Stimulated activated CD4-positive, alpha-beta T cell treated with anti-CD3 and anti-CD28 coated beads, Interleukin-1b, Interleukin-23, amount 100 ng/mL, for 1 hour (primary cell): ENCODE results near the gene GNRHR.
A peak's percentile ranks its signal among the peaks of the same experiment; 100 is the strongest.
"Not testable (repeated sequence)": the region's sequence is repeated elsewhere in the genome, so short reads cannot be mapped to it uniquely, and the experiment has no call there.

ENCODE experiments used
- DNase-seq, 2 donors: peaks; one replicate each; pipeline ENCODE4 v3.0.0-alpha.2; 2020; ENCODE audit warnings: low read depth in 2 of 2

GNRHR gene

DNA sequence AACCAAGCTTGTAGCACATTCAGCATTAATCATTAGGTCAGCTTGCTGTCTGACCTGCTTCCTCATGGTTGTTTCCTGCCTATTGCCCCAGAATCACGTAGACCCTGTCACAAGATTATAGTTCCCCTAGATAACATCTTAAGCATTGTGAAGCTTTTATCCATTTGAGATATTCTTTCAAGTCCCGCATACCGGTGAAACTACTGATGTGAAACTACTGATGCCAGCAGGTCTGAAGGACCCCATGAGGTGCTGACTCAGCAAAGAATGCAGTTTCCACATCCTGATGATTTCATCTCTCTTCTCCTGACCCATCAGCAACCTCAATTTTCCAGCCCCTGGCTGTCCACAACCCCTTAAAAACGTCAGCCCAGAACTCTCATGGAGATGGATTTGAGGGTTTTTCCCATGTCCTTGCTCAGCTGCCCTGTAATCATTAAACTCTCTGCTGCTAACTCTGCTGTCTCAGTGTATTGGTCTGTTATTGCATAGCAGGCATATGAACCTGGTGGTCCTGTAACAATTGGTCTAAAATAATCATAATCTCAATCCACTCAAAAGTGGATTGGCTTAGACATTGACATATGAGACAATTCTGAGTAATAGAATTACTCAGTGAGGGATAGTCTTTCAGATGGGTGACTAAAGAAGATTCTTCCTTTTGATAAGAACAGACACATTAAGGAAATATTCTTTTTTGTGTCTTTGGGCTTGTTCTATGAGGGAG, 26.9 kb downstream of the GNRHR start:
- DNase-seq: no peak

DNA sequence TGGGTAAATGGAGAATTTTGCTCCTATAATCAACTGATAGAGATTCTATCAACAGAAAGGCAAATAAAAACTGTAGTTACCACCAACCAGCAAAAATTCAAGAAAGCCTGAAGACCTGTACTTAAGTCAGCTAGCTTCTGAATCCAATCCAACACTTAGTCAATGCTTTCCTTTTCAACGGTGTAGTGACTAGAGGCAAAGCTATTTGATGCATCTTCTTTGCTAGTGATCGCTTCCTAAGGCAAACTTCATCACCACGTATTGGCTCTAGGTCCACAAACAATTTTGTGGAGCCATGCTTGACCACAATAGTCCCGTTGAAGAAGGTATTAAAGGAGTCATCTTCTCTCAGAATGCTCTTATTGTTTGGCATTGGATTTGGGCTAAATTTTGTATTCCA, 28.2 kb downstream of the GNRHR start:
- no peak for DNase-seq

DNA sequence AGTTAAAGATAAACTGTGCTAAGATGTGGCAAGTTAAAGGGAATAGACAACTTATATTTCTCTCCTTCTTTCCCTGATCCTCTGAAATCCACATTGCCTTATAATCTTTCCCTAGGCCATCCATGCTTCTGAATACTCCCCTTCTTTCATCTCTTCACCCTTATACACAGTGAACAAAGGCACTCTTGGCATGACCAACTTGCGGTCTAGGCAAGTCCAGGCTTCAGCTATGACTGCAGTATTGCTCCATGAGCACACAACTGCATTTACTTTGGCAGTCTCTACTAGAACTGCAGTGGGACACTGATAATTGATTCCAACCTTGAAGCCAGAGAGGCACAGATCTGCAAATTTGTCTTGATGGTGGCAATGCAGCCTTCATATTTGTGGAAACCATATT, 29.1 kb downstream of the GNRHR start:
- no peak for DNase-seq

DNA sequence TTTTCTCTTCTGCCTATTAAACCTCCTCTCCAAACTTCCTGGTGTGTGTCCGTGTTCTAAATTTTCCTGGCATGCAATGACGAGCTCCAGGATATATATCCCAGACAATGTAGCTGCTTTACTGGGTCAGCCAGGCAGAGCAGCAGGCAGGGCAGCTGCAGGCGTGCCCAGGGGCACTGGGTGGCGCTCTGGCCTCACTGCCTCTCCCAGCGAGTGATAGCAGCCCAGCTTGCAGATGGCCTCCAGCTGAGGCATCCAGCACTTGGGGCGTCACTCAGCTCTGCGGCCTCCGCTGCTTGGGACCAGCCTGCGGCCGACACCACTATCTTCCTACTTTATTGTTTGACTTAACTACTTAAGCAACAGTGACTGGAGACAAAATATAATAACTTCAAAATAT, 30.2 kb downstream of the GNRHR start:
- no peak for DNase-seq

DNA sequence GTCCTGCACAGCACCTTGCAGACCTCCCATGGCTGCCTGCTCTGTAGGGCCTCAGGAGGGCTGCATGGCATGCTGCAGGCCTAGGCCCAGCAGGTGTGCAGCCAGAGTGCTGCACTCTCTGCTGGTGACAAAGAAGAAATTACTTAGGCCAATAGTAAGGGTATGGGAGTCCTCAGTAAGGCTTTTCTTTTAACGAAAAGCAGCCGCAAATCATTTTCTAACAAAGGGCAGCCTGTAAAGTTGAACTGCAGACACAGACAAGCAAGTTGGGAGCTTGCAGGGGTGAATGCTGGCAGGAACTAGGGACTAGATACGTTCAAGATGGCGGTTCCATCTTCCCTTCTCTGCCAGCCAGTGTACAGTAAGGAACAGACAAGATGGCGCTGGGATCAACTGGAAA, 30.8 kb downstream of the GNRHR start:
- DNase-seq: no peak

DNA sequence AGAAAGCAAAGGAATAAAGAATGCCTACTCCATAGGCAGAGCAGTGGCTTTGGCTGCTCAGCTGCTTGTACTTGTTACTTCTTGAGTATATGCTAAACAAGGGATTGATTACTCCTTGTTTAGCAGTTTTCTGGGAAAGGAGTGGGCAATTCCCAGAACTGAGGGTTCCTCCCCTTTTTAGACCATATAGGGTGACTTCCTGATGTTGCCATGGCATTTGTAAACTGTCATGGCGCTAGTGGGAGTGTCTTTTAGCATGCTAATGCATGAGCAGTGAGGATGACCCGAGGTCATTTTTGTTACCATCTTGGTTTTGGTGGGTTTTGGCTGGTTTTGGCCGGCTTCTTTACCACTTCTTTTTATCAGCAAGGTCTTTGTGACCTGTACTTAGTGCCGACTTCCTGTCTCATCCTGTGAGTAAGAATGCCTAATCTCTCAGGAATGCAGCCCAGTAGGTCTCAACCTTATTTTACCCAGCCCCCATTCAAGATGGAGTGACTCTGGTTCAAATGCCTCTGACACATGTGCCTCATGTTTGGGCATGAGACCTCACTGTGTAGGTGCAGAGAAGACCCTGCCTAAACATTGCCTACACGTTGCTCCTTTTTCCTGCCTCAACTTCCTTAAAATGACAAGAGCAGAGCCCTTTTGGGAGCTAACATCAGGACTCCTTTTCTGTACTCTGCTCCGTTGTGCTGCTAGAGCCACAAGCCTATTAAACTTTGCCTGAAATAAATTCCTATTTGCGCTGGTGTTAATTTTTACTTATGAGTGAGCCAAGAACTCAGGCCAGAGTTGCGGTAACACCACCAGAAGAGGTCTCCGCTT, 32.2 kb downstream of the GNRHR start:
- no peak for DNase-seq

DNA sequence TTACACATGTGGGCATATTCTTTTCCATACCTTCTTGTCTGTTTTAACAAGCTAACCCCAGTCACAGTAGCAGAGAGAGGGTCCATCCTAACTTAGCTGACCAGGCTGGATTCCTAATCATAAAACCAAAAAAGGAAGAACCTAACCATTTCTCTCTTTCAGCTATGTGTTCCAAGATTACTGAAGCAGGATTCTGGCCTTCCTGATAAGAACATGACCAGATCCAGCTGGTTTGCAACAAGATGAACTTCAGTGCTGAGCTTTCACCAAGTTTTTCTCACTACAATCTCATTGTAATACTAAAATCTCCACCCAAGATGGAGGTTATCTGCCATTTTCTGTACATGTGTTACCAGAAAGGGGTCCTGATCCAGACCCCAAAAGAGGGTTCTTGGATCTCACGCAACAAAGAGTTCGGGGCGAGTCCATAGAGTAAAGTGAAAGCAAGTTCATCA, 32.8 kb downstream of the GNRHR start:
- DNase-seq: no peak

DNA sequence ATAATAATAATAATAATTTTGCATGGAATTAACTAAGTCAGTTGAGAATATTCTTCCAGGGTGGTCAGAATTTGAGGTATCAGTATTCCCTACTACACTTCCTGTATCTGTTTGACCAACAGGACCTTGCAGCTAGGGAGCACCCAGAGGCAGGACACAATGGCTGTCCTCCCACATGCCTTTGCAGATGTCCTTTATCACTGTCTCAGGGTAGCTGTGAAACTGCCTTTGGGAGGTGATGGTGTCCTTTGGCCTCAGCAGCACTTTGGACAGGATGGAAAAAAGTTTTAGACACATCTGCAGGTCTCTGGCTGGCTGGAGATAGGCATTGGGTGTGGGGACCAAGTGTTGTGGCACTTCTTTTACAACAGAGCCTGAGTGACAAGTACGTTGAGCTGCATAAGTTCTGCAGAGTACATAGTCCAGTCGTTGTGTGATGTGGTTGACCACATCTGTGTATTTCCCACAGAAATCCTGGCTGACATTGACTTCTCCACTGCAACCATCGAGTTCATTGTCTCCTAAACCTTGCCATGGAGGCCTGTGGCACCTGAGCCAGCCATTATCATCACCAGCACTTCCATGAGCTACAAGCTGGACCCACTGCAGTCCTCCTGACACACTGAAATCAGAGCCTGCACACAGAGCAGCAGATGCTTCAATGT, 34.1 kb downstream of the GNRHR start:
- DNase-seq: no peak

DNA sequence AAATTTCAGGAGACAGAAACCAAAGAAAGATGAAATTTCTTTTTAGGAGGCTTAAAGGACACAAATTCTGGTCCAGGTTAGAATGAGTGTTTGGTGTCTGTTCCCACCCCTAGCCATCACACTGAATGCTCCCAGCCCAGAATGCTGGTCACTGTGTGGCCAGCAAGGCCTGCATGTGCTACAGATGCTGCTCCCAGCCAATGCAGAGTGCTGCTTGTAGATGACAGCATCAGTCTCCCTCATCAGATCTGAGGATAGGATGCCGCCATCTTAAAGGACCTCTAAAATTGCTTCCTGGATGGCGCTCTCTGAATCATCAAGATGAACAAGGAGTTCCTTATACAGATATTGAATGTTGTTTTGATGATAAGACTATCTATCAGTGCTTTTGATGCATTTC, 35.3 kb downstream of the GNRHR start:
- no peak for DNase-seq

DNA sequence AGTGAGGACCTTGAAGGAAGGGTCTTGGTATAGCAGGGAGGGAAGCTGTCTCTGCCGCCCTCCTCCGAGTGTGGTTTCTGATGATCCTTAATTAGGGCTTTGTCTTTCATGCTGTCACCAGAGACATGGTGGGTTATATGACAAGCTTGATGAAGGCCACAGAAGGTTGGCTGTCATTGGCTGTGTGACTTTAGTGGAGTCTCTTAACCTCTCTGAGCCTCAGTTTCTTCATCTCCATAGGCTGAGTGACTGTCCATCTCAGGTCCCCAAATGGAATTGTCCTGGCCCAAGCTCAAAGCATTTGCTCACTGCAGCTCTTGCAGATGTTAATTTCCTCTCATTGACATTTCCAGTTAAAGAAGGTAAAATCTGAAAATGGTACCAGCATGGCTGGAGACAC, 36.6 kb downstream of the GNRHR start:
- no peak for DNase-seq

DNA sequence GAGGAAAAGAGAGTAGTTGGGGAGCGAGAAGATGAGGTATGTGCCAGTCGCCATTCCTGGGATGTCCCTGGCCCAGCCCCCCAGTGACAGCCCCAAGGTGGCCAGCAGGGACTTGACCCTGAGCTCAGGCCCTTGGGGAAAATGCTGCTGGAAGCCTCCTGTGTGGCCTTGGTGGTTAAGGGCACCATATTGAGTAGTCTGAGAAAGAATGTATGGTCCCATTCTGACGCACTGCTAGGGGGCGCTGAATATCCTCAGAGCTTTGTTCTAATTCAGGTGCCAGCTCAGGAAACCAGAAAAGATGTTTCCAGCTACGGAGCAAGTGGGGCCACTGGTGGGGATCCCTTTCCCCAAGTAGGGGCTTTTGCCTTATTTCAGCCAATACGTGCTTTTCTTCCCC, 39.2 kb downstream of the GNRHR start:
- no peak for DNase-seq

DNA sequence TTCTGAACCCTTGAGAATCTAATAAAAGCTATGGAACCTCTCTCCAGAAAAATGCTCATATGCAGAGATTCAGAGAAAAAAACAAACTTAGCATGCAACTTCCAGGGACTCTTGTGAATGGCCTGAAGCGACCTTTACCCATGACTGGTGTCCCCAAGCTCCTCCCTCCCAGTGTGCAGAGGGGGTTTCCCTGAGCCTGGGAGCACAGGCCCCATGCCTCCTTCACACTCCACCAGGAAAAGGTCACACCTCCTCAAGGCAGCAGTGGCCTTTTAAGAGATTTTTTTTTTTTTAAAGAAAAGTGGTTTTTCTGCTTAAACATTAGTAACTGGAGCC, 40.0 kb downstream of the GNRHR start:
- no peak for DNase-seq

DNA sequence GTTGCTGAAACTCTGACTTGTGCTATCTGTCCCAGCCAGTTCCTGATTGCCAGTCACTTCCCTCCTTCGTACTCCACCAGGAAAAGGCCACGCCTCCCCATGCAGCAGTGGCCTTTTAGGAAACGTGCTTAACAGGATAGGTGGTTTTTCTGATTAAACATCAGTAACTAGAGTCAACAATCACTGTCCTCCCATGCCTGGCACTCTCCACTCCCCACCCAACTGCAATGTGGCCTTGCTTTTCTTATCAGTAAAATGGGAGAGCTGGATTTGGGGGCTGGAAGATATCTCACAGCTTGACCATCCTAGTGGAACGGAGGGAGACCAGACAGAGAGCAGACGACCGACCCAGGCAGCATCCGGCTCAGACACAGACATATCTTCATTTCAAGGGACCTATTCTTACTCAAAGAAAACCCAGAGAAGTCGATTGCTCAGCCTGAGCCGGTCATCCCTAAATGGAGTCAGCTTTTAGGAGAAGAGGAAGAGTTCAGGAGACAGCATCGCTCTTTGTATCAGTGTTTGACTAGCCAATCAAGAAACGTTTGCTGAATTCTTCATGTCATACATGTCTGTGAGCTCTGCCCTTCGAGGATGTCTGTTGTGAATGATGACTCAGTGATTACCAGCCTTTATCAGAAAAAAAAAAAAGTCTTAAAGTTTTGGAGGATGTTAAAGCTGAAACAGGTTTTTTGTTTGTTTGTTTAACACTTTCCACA, 40.5 kb downstream of the GNRHR start:
- no peak for DNase-seq

DNA sequence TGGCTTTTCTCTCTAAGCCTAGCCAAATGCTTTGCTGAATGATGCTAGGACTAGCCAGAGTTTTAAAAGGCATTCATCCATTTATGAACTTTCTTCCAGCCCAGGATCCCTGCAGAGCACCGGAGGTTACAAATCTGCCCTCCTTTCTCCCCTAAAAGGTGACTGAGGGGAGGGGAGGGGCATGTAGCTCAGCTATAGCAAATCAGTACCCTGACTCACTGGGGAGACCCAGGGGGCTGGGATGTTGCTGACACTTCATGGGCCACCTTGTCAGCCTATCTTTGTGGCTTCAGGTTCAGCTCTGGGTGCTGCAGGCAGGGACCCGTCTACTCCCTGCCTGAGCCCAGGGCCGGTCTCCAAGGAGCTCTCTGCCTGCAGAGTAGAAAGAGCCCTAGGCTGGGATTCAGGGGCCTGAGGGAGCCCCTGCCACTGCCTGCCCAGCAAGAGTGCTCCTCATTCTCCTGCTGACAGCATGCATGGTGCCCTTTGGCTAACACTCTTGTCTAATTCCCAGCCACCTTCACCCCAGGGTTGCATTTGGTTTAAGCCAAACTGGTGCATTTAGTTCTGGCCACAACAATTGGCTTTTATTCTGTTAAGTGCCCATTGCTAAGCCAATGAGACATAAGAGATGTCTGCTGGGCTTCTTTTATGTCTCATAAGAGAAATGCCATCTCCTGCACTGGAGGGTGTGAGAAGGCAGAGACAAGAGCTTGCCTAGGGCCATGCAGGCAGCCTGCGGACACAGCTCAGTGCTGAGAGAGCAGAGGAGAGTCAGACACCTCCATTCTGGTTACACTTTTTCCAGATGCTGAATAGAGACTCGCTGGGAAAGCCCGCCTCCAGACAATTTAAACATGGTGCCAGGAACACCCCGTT, 41.3 kb downstream of the GNRHR start:
- DNase-seq: no peak

DNA sequence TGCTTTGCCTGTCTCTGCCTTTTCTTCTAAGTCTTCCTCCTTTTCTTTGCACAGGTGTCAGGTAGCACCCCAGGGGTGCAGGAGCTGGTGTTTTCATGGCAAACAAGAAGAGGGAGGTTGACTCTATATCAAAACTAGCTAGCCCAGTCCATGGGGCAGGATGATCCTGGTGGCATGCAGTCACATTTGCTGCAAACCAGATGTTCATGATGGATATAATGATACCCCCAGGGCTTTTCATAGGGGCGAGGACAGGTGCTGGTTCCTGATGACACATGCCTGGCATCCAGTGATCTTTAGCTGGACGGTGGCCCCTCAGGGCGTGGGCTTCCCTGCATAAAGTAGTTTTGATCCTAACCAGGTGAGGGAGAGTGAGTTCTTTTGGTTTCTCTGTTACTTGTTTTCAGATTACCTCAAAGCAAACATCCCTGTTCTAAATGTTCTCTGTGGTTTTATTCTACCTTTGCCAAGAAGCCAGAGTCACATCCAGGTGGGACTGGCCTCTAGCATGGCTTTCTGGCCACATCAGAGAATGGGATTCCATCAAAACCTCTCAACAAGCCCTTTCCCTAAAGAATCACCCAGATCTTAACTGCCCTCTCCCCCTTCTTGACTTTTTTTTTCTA, 42.1 kb downstream of the GNRHR start:
- no peak for DNase-seq

DNA sequence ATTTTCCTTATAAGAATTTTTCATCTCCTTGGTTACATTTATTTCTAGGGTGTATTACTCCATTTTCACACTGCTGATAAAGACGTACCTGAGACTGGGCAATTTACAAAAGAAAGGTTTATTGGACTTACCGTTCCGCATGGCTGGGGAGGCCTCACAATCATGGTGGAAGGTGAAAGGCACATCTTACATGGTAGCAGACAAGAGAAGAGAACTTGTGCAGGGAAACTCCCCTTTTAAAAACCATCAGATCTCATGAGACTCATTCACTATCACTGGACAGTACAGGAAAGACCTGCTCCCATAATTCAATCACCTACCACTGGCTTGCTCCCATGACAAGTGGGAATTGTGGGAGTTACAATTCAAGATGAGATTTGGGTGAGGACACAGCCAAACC, 47.5 kb downstream of the GNRHR start:
- DNase-seq: not testable (repeated sequence)

DNA sequence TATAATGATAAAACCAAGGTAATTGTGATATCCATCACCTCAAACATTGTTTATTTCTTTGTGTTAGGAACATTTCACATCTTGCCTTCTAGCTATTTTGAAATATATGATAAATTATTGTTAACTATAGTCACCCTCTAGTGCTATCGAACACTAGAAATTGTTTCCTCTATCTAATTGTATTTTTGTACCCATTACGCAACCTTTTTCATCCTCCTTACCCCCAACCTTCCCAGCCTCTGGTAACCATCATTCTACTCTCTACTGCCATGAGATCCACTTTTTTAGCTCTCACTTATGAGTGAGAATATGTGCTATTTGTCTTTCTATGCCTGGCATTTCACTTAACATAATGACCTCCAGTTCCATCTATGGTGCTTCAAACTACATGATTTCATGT, 49.3 kb downstream of the GNRHR start:
- DNase-seq: no peak

DNA sequence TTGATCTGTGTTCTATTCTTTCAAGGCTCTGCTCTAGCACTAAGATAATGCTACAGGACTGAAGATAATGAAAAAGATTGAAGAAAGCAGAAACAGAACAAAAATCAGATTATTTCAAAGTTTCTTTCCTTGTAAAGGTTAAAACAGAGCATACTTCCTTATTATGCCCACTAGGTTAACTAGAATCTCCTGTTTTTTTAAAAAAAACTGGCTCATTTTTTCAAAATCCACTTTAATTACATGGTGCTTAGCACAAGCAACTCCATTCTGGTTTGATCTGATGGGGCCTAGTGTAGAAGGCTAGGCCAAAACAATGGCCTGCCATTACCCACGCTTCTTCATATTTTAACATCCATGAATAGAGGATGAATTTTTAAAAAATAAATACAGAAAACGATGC, 52.0 kb downstream of the GNRHR start:
- no peak for DNase-seq

DNA sequence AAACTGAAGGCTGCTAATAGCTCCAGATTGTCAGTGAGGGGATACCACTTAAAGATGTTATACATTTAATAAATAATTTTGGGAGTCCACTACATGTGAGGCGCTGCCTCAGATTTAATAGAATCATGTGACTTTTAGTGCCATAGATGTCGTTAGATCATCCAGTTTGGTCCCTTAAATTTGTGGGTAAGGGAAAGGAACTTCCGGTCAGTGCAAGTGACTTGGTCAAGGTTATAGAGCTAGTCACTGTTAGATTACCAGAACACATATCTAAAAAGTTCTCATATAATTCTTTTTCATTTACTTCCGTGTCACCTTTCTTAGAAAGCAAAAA, 52.7 kb downstream of the GNRHR start:
- no peak for DNase-seq

DNA sequence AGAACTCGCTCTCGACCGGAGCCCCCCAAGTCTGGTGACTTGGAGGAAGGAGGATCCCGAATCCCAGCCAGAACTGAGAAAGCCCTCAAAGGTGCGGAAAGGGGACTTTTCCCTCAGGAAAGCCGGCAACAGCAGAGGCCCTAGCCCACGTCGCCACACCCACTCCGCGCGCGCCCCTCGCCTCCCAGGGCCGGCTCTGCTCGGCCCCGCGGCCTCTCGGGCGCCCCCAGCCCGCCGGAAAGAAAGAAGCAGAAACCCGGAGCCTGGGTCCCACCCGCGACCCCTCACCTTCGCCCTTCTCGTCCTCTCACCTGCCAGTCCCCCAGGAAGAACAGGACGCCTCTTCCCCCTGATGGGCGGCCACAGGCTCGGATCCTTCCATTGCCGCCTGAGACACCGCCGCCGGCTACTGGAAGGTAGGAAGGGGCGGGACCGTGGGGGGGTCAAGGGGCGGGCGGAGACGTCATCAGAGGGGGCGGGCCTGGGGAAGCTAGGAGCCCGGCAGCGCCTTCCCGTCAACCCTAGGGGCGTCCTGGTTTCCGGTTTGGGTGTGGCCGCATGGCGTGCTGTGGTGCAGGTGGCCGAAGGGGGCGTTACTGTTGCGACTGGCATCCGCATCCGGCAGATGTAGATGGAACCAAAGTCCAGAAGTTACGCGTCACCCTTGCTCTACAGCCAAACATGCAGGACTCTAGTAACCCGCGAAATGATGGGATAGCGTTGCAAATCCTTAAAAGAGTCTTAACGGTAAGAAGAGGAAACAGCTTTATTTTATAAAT, 53.3 kb downstream of the GNRHR start, which contains the start of gene UBA6:
TSS of gene UBA6 (minus strand) at position 418 of the 779 bp plus-strand sequence. CDS start at position 382, 36 bp downstream.
- peak; percentile 84 to 90 for DNase-seq
